Naive thymus-derived CD4-positive, alpha-beta T cell (primary cell): ENCODE data around the gene KIF5A. TPM values are rescaled to one million over a fixed set of nuclear protein-coding genes. Genes with fewer than 3 reads are reported as not detected.

Experiments used
- ATAC-seq: fragments of 150-1000 bp; cut with Tn5 transposase; 2 replicates; pipeline ENCODE4 v1.10.0; 2021; ENCODE audit warnings: mild to moderate bottlenecking, moderate library complexity
- CTCF ChIA-PET: fragments of 350-600 bp; sonication (Branson Sonifier 250); formaldehyde crosslinking; loops from one replicate; lab custom pipeline; 2021; ENCODE audit warnings: antibody characterized with exemption; lab: Charles Lee
- POLR2A ChIA-PET: fragments of 350-600 bp; sonication (Branson Sonifier 250); formaldehyde crosslinking; loops from one replicate; lab custom pipeline; 2021; ENCODE audit warnings: antibody characterized with exemption, inconsistent platforms; lab: Charles Lee
- DNase-seq, 9 donors: peaks; one replicate each; pipeline versions ENCODE4 v3.0.0 to v3.0.0-alpha.2; 2020 to 2022; ENCODE audit warnings: mixed read lengths in 1 of 9
- H3K27ac ChIP-seq: one replicate; pipeline ENCODE4 v1.7.0; 2013; ENCODE audit warnings: mild to moderate bottlenecking, low read depth, low read length, moderate library complexity
- H3K27me3 ChIP-seq, 2 donors: one replicate each; pipeline ENCODE4 v1.7.0; 2013; ENCODE audit warnings: low read length in 2 of 2, mild to moderate bottlenecking in 2 of 2, moderate library complexity in 2 of 2; ENCODE audit not compliant: control insufficient read depth in 2 of 2, insufficient read depth in 2 of 2
- H3K36me3 ChIP-seq, 3 experiments: 1 replicate in 2 of 3; 2 replicates in 1 of 3; pipeline ENCODE4 v1.7.0; 2013; ENCODE audit warnings: low read length in 3 of 3, mild to moderate bottlenecking in 3 of 3, moderate library complexity in 1 of 3; ENCODE audit not compliant: insufficient read depth in 3 of 3, control insufficient read depth in 2 of 3
- H3K4me1 ChIP-seq, 2 donors: one replicate each; pipeline ENCODE4 v1.7.0; 2013; ENCODE audit warnings: low read length in 2 of 2, mild to moderate bottlenecking in 2 of 2, moderate library complexity in 1 of 2; ENCODE audit not compliant: control insufficient read depth in 2 of 2, insufficient read depth in 2 of 2
- H3K4me3 ChIP-seq: 2 replicates; pipeline ENCODE4 v1.7.0; 2013; ENCODE audit warnings: mild to moderate bottlenecking, low read length
- H3K9me3 ChIP-seq, 3 experiments: 1 replicate in 2 of 3; 2 replicates in 1 of 3; pipeline ENCODE4 v1.7.0; 2013; ENCODE audit warnings: low read length in 3 of 3; ENCODE audit not compliant: control insufficient read depth in 2 of 3
- H3K27ac Mint-ChIP-seq, 9 donors: one replicate each; pipeline ENCODE4 v1.8.0; 2020 to 2022; ENCODE audit warnings: mixed read lengths in 9 of 9, mild to moderate bottlenecking in 8 of 9, moderate library complexity in 5 of 9, inconsistent platforms in 2 of 9
- H3K27me3 Mint-ChIP-seq, 5 donors: one replicate each; pipeline ENCODE4 v1.8.0; 2021 to 2022; ENCODE audit warnings: mixed read lengths in 5 of 5, mild to moderate bottlenecking in 1 of 5
- H3K36me3 Mint-ChIP-seq, 5 donors: one replicate each; pipeline ENCODE4 v1.8.0; 2020 to 2022; ENCODE audit warnings: mixed read lengths in 5 of 5, mild to moderate bottlenecking in 3 of 5, inconsistent platforms in 1 of 5
- H3K4me1 Mint-ChIP-seq, 7 donors: one replicate each; pipeline ENCODE4 v1.8.0; 2020 to 2022; ENCODE audit warnings: mixed read lengths in 7 of 7, mild to moderate bottlenecking in 3 of 7, inconsistent platforms in 1 of 7
- H3K4me3 Mint-ChIP-seq, 10 donors: one replicate each; pipeline ENCODE4 v1.8.0; 2020 to 2022; ENCODE audit warnings: mild to moderate bottlenecking in 10 of 10, mixed read lengths in 10 of 10, moderate library complexity in 6 of 10, inconsistent platforms in 2 of 10
- H3K9me3 Mint-ChIP-seq, 11 donors: one replicate each; pipeline ENCODE4 v1.8.0; 2020 to 2022; ENCODE audit warnings: mixed read lengths in 11 of 11, mild to moderate bottlenecking in 4 of 11, inconsistent platforms in 1 of 11, moderate library complexity in 1 of 11
- intact Hi-C, 2 donors: fragments of 100-400 bp; cut with micrococcal nuclease; formaldehyde crosslinking; loops; one replicate each; pipeline ENCODE4 v1.15.1; 2023
- microRNA-seq: library from miRNA; unstranded; fragments of <30 nt; microRNA quantifications from one replicate; pipeline ENCODE4 v1.2.0, GENCODE V29; 2022; ENCODE audit warnings: borderline microRNAs expressed
- polyA plus RNA-seq, 2 donors: library from polyadenylated mRNA; unstranded; fragments of 300-500 nt; fragmentation: Illumina TruSeq; gene quantifications; one replicate each; pipeline ENCODE4 v1.2.3, GENCODE V29; 2021
- total RNA-seq, 6 experiments: library from RNA in 5 of 6; stranded (reverse) in 5 of 6; gene quantifications; 1 replicate in 5 of 6; 2 replicates in 1 of 6; pipeline ENCODE4 v1.2.3 and lab custom pipeline; 2021 to 2026

The KIF5A gene
- total and polyA plus RNA-seq, 7 experiments from 2014 or later, result 0.06 to 1.7 (median 1.0) TPM

DNA sequence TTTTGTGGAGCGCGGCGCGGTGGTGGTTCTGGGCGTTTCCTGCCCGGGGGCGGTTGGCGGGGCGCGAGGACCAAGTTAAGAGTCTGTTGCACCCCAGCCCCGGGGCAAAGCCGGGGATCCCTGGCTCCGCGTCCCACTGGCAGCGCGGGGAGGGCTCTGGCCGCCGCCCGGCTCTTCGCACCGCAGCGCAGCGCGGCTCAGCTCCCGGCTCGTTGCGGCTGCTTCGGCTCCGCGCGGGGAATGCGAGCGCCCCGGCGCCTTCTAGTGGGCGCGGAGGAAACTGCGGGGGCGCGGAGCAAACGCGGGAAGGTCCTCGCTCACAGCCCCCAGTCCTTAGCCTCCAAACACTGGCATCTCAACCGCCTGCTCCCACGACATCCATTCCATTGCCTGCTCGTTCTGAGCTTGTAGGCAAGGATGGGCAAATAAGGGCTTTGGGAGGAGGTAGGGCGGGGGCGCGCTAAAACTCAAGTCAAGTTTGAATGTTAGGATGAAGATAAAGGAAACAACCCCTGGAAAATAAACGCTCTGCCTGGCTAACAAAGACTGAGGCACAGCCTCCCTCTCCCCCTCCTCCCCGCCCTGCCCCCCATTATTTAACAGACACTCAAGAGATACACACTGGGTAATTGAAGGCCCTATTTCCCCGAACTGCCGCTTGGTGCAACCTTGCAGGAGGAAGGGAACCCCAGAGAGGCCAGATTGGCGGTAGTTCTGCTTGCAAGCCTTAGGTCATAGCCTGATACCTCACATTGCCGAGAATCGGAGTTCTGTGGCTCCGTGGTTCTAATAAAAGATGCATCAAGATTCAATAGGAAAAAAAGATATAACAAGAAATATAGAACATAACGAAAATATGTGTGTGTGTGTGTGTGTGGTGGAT is 83.4 kb downstream of the KIF5A start, which contains the start of gene B4GALNT1:
Gene B4GALNT1, minus strand, starts transcription at position 244 of the 883 bp plus-strand sequence. CDS start 1,069 bp downstream, outside the sequence.
- CTCF ChIA-PET, result interaction anchor here (0.6 to 1.5 kb wide), 6 partner anchors 48 to 1207 kb away, joined by 3 to 4 read pairs (median 3); no protein-coding TSS in a partner anchor
- intact Hi-C loops, result loop anchor here (1.0 to 2.0 kb wide), 7 partner anchors 50 to 272 kb away; partner anchors contain the start of genes GLI1 (in 1 of the 2) and OS9 (in 1 of the 2)
- Histone ChIP-seq H3K4me1 (peaks cover 8% of the 10 kb centered on the region in 2 donors), H3K9me3 (no peaks in the 10 kb centered on the region), H3K27ac (no peak within 1 kb of the TSS), H3K4me3 (peak within 1 kb of the TSS; percentile 57), H3K27me3 (peaks cover 0 to 15% of the 10 kb centered on the region in 2 donors), H3K36me3 (no peaks in the 10 kb centered on the region)
- peak; percentile 33 to 74 (median 63) for DNase-seq
- no peaks in the 10 kb centered on the region for H3K9me3 Mint-ChIP-seq
- peak; percentile 96 for ATAC-seq
- POLR2A ChIA-PET, result interaction anchor here (0.6 to 1.2 kb wide), 4 partner anchors 61 to 174 kb away, joined by 3 to 5 read pairs (median 3); partner anchors contain the start of gene OS9
- peaks cover 31 to 68% (median 46%) of the 10 kb centered on the region in 5 donors for H3K27me3 Mint-ChIP-seq
- peaks cover 0 to 11% (median 10%) of the 10 kb centered on the region in 7 donors for H3K4me1 Mint-ChIP-seq
- peak within 1 kb of the TSS; percentile 51 to 83 (median 70) for H3K4me3 Mint-ChIP-seq
- peak within 1 kb of the TSS in 3 of 9 donors; percentile 13 to 66 (median 46) for H3K27ac Mint-ChIP-seq
- no peaks in the 10 kb centered on the region for H3K36me3 Mint-ChIP-seq

Small RNA genes lying within 50 kb of the gene (microRNA-seq; reads per million reads assigned to microRNA genes)
- not detected for gene MIR616
- not detected for gene MIR6758

Other genes with a start within 250 kb of the KIF5A start
- 100 to 1,000 TPM in 4 of 5 experiments, 10 to 100 TPM in 1; 74.9 to 145 (median 120) TPM for gene R3HDM2, start 119.0 kb upstream of the KIF5A start, total RNA-seq
- gene R3HDM2, start 119.0 kb upstream of the KIF5A start, polyA plus RNA-seq, result 10 to 100 TPM; 13.7 to 25.8 TPM
- under 1 TPM in 1 of 5 experiments, not detected in 4; 0.16 TPM for gene INHBC, start 115.3 kb upstream of the KIF5A start, total RNA-seq
- not detected for gene INHBC, start 115.3 kb upstream of the KIF5A start, polyA plus RNA-seq
- gene INHBE, start 94.7 kb upstream of the KIF5A start, total RNA-seq, result under 1 TPM in 1 of 5 experiments, not detected in 4; 0.12 TPM
- not detected for gene INHBE, start 94.7 kb upstream of the KIF5A start, polyA plus RNA-seq
- 1 to 10 TPM in 2 of 5 experiments, under 1 TPM in 3; 0.39 to 1.4 (median 0.45) TPM for gene GLI1, start 90.3 kb upstream of the KIF5A start, total RNA-seq
- not detected for gene GLI1, start 90.3 kb upstream of the KIF5A start, polyA plus RNA-seq
- 100 to 1,000 TPM; 201 to 366 (median 347) TPM for gene ARHGAP9, start 70.2 kb upstream of the KIF5A start, total RNA-seq
- 100 to 1,000 TPM; 198 to 283 TPM for gene ARHGAP9, start 70.2 kb upstream of the KIF5A start, polyA plus RNA-seq
- gene MARS1, start 62.0 kb upstream of the KIF5A start, total RNA-seq, result 100 to 1,000 TPM; 178 to 229 (median 197) TPM
- 100 to 1,000 TPM in 1 of 2 donors, 10 to 100 TPM in 1; 86.0 to 118 TPM for gene MARS1, start 62.0 kb upstream of the KIF5A start, polyA plus RNA-seq
- 100 to 1,000 TPM in 1 of 5 experiments, 10 to 100 TPM in 4; 19.6 to 124 (median 51.6) TPM for gene DDIT3, start 29.5 kb upstream of the KIF5A start, total RNA-seq
- 10 to 100 TPM; 15.9 to 23.1 TPM for gene DDIT3, start 29.5 kb upstream of the KIF5A start, polyA plus RNA-seq
- gene MBD6, start 27.2 kb upstream of the KIF5A start, total RNA-seq, result 100 to 1,000 TPM in 4 of 5 experiments, 10 to 100 TPM in 1; 85.2 to 127 (median 120) TPM
- gene MBD6, start 27.2 kb upstream of the KIF5A start, polyA plus RNA-seq, result 1 to 10 TPM in 1 of 2 donors, under 1 TPM in 1; 0.50 to 1.0 TPM
- gene DCTN2, start 2.9 kb upstream of the KIF5A start, total RNA-seq, result 10 to 100 TPM; 52.1 to 78.8 (median 63.0) TPM
- gene DCTN2, start 2.9 kb upstream of the KIF5A start, polyA plus RNA-seq, result 10 to 100 TPM; 53.9 to 78.8 TPM
- gene PIP4K2C, start 41.1 kb downstream of the KIF5A start, total RNA-seq, result 10 to 100 TPM; 20.1 to 29.7 (median 21.9) TPM
- gene PIP4K2C, start 41.1 kb downstream of the KIF5A start, polyA plus RNA-seq, result 10 to 100 TPM; 18.5 to 29.7 TPM
- 10 to 100 TPM; 25.1 to 42.5 (median 35.6) TPM for gene DTX3, start 54.8 kb downstream of the KIF5A start, total RNA-seq
- gene DTX3, start 54.8 kb downstream of the KIF5A start, polyA plus RNA-seq, result 1 to 10 TPM; 5.3 to 6.7 TPM
- gene ARHGEF25, start 61.4 kb downstream of the KIF5A start, total RNA-seq, result 1 to 10 TPM in 1 of 5 experiments, under 1 TPM in 4; 0.29 to 1.2 (median 0.84) TPM
- gene ARHGEF25, start 61.4 kb downstream of the KIF5A start, polyA plus RNA-seq, result not detected
- 1 to 10 TPM in 1 of 5 experiments, not detected in 4; 1.4 TPM for gene B4GALNT1, start 83.2 kb downstream of the KIF5A start, total RNA-seq
- gene B4GALNT1, start 83.2 kb downstream of the KIF5A start, polyA plus RNA-seq, result not detected
- 100 to 1,000 TPM; 139 to 175 (median 171) TPM for gene OS9, start 144.1 kb downstream of the KIF5A start, total RNA-seq
- gene OS9, start 144.1 kb downstream of the KIF5A start, polyA plus RNA-seq, result 10 to 100 TPM; 59.5 to 70.6 TPM
- 10 to 100 TPM; 33.9 to 66.7 (median 60.4) TPM for gene AGAP2, start 188.7 kb downstream of the KIF5A start, total RNA-seq
- 1 to 10 TPM; 3.0 to 6.0 TPM for gene AGAP2, start 188.7 kb downstream of the KIF5A start, polyA plus RNA-seq
- 10 to 100 TPM; 12.3 to 23.9 (median 20.3) TPM for gene TSPAN31, start 195.0 kb downstream of the KIF5A start, total RNA-seq
- gene TSPAN31, start 195.0 kb downstream of the KIF5A start, polyA plus RNA-seq, result 10 to 100 TPM; 50.1 to 50.5 TPM
- gene CDK4, start 202.3 kb downstream of the KIF5A start, total RNA-seq, result 100 to 1,000 TPM in 1 of 5 experiments, 10 to 100 TPM in 4; 23.8 to 108 (median 42.9) TPM
- gene CDK4, start 202.3 kb downstream of the KIF5A start, polyA plus RNA-seq, result 100 to 1,000 TPM in 1 of 2 donors, 10 to 100 TPM in 1; 77.6 to 105 TPM
- gene MARCHF9, start 205.1 kb downstream of the KIF5A start, total RNA-seq, result 10 to 100 TPM; 27.8 to 61.7 (median 44.4) TPM
- 1 to 10 TPM; 3.2 to 6.6 TPM for gene MARCHF9, start 205.1 kb downstream of the KIF5A start, polyA plus RNA-seq
- 1 to 10 TPM in 4 of 5 experiments, under 1 TPM in 1; 0.97 to 2.6 (median 1.7) TPM for gene CYP27B1, start 217.0 kb downstream of the KIF5A start, total RNA-seq
- gene CYP27B1, start 217.0 kb downstream of the KIF5A start, polyA plus RNA-seq, result under 1 TPM in 1 of 2 donors, not detected in 1; 0.20 TPM
- gene METTL1, start 222.1 kb downstream of the KIF5A start, total RNA-seq, result 10 to 100 TPM; 11.8 to 30.9 (median 16.0) TPM
- 10 to 100 TPM; 13.1 to 20.5 TPM for gene METTL1, start 222.1 kb downstream of the KIF5A start, polyA plus RNA-seq
- 1 to 10 TPM; 1.4 to 5.0 (median 2.1) TPM for gene EEF1AKMT3, start 222.6 kb downstream of the KIF5A start, total RNA-seq
- gene EEF1AKMT3, start 222.6 kb downstream of the KIF5A start, polyA plus RNA-seq, result 1 to 10 TPM; 3.0 to 3.2 TPM
- gene TSFM, start 232.7 kb downstream of the KIF5A start, total RNA-seq, result 10 to 100 TPM; 17.8 to 34.9 (median 22.3) TPM
- 10 to 100 TPM; 26.4 to 30.0 TPM for gene TSFM, start 232.7 kb downstream of the KIF5A start, polyA plus RNA-seq